Fibroblast of lung (primary cell): ENCODE results near the gene CDY2A.
"Not testable (repeated sequence)": the region's sequence is repeated elsewhere in the genome, so short reads cannot be mapped to it uniquely, and the experiment has no call there.

ENCODE experiments used
- CTCF ChIP-seq, 2 donors: IDR thresholded peaks in 1 of 2; conservative IDR thresholded peaks in 1 of 2; 1 replicate in 1 of 2; 2 replicates in 1 of 2; pipeline ENCODE4 v1.5.1; 2011 to 2012; ENCODE audit warnings: low read length in 2 of 2, control low read depth in 1 of 2, inconsistent platforms in 1 of 2, low read depth in 1 of 2, mild to moderate bottlenecking in 1 of 2
- EZH2 ChIP-seq: IDR thresholded peaks from 2 replicates; pipeline ENCODE4 v1.5.1; 2012; ENCODE audit warnings: low read length, control low read depth, mild to moderate bottlenecking; ENCODE audit errors: missing control alignments

- not testable (repeated sequence) for TF ChIP-seq EZH2; CTCF (conservative IDR thresholded peaks at IDR 0.05 in 1 of 2, IDR thresholded peaks at IDR 0.05 in 1 of 2; ENCODE audit: low read depth in 1 of 2, low read length in 2 of 2)
Observed at GRCh38 chrY:18034864-18035263, 9.3 kb downstream of the CDY2A start.
